ENCODE data around the gene BICD2.
A peak's percentile ranks its signal among the peaks of the same experiment; 100 is the strongest.

Gene BICD2

DNA sequence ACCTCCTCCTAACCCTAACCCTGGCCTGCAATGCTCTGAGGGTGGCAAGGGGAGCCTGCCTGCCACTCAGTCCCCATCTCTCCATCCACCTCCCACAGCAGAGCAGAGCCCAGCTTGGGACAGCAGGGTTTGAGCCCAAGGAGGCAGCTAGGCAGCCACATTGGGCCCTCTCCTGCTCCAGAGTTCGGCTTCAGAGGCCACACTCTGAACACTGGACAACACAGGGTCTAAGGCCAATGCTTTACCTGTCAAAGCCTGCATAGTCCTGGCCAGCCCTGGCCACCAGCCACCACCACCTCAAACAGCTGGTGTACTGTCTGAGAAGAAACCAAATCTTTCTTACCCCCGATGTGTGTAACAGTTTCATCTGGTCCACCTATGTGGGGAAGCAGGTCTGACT lies 5.2 kb downstream of the BICD2 start:
- H3K9me3 ChIP-seq (ENCODE audit: control insufficient read depth, low read length), result no peaks in the 10 kb centered on the region
- no peak overlapping the region for H3K9ac ChIP-seq (ENCODE audit: low read length)
- no peaks in the 10 kb centered on the region for H3K27me3 ChIP-seq (replicated peaks; ENCODE audit: control insufficient read depth, insufficient read depth, low read length)
- no peak for DNase-seq (ENCODE audit: low read depth)
- H3K4me1 ChIP-seq (ENCODE audit: control insufficient read depth, insufficient read depth, low read length), result peaks cover 20% of the 10 kb centered on the region
- H3K4me3 ChIP-seq (ENCODE audit: low read length), result no peak overlapping the region
- no peaks in the 10 kb centered on the region for H3K36me3 ChIP-seq (ENCODE audit: control insufficient read depth, insufficient read depth, low read length, severe bottlenecking)

DNA sequence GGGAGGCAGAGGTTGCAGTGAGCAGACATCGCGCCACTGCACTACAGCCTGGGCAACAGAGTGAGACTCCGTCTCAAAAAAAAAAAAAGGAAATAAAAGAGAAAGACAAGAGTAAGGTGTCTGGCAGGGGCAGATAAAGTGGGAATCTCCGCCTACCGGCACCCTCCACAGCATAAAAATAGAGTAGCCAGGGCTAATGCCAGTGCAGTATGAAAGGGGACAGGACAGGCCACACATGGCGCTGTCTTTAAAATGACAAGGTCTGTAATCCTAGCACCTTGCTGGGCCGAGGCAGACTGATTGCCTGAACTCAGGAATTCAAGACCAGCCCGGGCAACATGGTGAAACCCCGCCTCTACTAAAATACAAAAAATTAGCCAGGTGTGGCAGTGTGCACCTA lies 7.8 kb downstream of the BICD2 start:
- no peaks in the 10 kb centered on the region for H3K9me3 ChIP-seq (ENCODE audit: control insufficient read depth, low read length)
- no peak for DNase-seq (ENCODE audit: low read depth)
- H3K4me3 ChIP-seq (ENCODE audit: low read length), result no peak overlapping the region
- H3K9ac ChIP-seq (ENCODE audit: low read length), result no peak overlapping the region
- peaks cover 9% of the 10 kb centered on the region for H3K4me1 ChIP-seq (ENCODE audit: control insufficient read depth, insufficient read depth, low read length)
- H3K36me3 ChIP-seq (ENCODE audit: control insufficient read depth, insufficient read depth, low read length, severe bottlenecking), result no peaks in the 10 kb centered on the region
- H3K27me3 ChIP-seq (replicated peaks; ENCODE audit: control insufficient read depth, insufficient read depth, low read length), result no peaks in the 10 kb centered on the region

- Histone ChIP-seq H3K9ac (ENCODE audit: low read length) (no peak overlapping the region), H3K27me3 (replicated peaks; ENCODE audit: control insufficient read depth, insufficient read depth, low read length) (no peaks in the 10 kb centered on the region)
These were observed 10.4 kb downstream of the BICD2 start for GRCh38 chr9:92754091-92754745.

GRCh38 chr9:92752812-92753404 lies 11.7 kb downstream of the BICD2 start:
- Histone ChIP-seq H3K4me1 (ENCODE audit: control insufficient read depth, insufficient read depth, low read length) (peaks cover 25% of the 10 kb centered on the region), H3K9ac (ENCODE audit: low read length) (no peak overlapping the region), H3K36me3 (ENCODE audit: control insufficient read depth, insufficient read depth, low read length, severe bottlenecking) (no peaks in the 10 kb centered on the region), H3K9me3 (ENCODE audit: control insufficient read depth, low read length) (no peaks in the 10 kb centered on the region), H3K4me3 (ENCODE audit: low read length) (no peak overlapping the region), H3K27me3 (replicated peaks; ENCODE audit: control insufficient read depth, insufficient read depth, low read length) (no peaks in the 10 kb centered on the region)
- DNase-seq (ENCODE audit: low read depth), result no peak

More at GRCh38 chr9:92754091-92754745, 10.4 kb downstream of the BICD2 start:
- Histone ChIP-seq H3K36me3 (ENCODE audit: control insufficient read depth, insufficient read depth, low read length, severe bottlenecking) (no peaks in the 10 kb centered on the region), H3K4me1 (ENCODE audit: control insufficient read depth, insufficient read depth, low read length) (peaks cover 12% of the 10 kb centered on the region), H3K9me3 (ENCODE audit: control insufficient read depth, low read length) (no peaks in the 10 kb centered on the region), H3K4me3 (ENCODE audit: low read length) (no peak overlapping the region)
- DNase-seq (ENCODE audit: low read depth), result no peak

DNA sequence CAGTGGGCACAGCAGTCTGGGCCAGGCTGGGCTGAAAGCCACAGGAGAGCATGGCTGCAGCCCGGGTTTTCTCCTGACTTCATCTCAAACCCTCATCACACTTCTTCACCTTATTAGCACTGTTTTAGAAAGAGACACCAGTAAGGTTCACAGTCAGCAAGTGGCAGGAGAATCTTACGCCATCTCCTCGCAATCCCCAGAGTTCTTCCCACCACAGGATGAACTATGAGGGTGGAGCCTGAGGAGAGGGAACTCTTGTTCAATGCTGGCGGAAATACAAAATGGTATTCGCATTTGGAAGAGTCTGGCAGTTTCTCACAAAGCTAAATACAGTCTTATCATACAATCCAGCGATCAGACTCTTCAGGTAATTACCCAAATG lies 14.7 kb downstream of the BICD2 start:
- no peaks in the 10 kb centered on the region for H3K9me3 ChIP-seq (ENCODE audit: control insufficient read depth, low read length)
- H3K9ac ChIP-seq (ENCODE audit: low read length), result no peak overlapping the region
- no peaks in the 10 kb centered on the region for H3K27me3 ChIP-seq (replicated peaks; ENCODE audit: control insufficient read depth, insufficient read depth, low read length)
- peaks cover 42% of the 10 kb centered on the region for H3K4me1 ChIP-seq (ENCODE audit: control insufficient read depth, insufficient read depth, low read length)
- DNase-seq (ENCODE audit: low read depth), result no peak
- no peaks in the 10 kb centered on the region for H3K36me3 ChIP-seq (ENCODE audit: control insufficient read depth, insufficient read depth, low read length, severe bottlenecking)
- no peak overlapping the region for H3K4me3 ChIP-seq (ENCODE audit: low read length)

DNA sequence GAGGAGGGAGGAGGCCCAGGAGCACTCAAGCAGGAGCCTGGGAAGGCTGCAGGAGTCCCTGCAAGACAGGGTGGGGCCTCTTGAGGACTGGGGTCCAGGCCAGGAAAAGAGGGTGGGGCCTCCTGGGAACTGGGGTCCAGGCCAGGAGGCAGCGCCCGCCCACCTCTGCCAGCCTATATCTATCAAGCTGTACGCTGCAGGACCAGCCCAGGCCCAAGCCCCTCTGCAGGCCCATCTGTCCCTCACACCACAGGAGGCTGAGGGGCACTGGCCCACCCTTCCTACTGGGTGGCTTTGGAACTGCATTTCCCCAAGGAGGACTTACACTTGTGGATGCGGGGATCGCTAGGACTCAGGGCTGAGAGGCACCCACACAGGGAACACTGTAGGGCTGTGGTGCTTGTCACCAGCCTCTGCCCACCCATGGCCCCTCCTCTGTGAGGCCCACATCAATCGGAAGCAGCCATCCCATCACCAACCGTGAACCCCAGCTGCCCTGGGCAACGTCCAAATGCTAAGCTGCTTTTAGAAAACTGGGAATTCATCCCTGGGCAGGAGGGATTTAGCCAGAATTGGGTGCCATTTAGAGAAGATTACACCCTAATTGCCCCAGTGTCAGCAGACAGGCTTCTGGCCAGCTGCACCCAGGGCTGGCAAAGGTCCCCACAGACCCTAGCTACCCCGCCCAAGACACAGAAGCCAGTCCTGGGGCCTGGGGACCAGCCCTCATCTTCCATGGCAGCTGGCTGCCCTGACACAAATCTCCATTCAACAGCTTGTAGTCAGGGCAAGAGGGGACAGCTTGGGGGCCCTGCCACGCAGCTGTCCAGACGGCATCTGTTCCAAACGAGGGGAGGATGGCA lies 15.3 kb downstream of the BICD2 start:
- Histone ChIP-seq H3K27me3 (replicated peaks; ENCODE audit: control insufficient read depth, insufficient read depth, low read length) (no peaks in the 10 kb centered on the region), H3K9ac (ENCODE audit: low read length) (no peak overlapping the region), H3K9me3 (ENCODE audit: control insufficient read depth, low read length) (no peaks in the 10 kb centered on the region), H3K36me3 (ENCODE audit: control insufficient read depth, insufficient read depth, low read length, severe bottlenecking) (no peaks in the 10 kb centered on the region), H3K4me1 (ENCODE audit: control insufficient read depth, insufficient read depth, low read length) (peaks cover 42% of the 10 kb centered on the region), H3K4me3 (ENCODE audit: low read length) (no peak overlapping the region)
- no peak for DNase-seq (ENCODE audit: low read depth)

GRCh38 chr9:92748233-92748497 lies 16.5 kb downstream of the BICD2 start:
- no peak for DNase-seq (ENCODE audit: low read depth)
- no peaks in the 10 kb centered on the region for H3K27me3 ChIP-seq (replicated peaks; ENCODE audit: control insufficient read depth, insufficient read depth, low read length)
- no peak overlapping the region for H3K4me3 ChIP-seq (ENCODE audit: low read length)
- no peaks in the 10 kb centered on the region for H3K36me3 ChIP-seq (ENCODE audit: control insufficient read depth, insufficient read depth, low read length, severe bottlenecking)
- H3K9ac ChIP-seq (ENCODE audit: low read length), result no peak overlapping the region
- no peaks in the 10 kb centered on the region for H3K9me3 ChIP-seq (ENCODE audit: control insufficient read depth, low read length)
- peaks cover 42% of the 10 kb centered on the region for H3K4me1 ChIP-seq (ENCODE audit: control insufficient read depth, insufficient read depth, low read length)

DNA sequence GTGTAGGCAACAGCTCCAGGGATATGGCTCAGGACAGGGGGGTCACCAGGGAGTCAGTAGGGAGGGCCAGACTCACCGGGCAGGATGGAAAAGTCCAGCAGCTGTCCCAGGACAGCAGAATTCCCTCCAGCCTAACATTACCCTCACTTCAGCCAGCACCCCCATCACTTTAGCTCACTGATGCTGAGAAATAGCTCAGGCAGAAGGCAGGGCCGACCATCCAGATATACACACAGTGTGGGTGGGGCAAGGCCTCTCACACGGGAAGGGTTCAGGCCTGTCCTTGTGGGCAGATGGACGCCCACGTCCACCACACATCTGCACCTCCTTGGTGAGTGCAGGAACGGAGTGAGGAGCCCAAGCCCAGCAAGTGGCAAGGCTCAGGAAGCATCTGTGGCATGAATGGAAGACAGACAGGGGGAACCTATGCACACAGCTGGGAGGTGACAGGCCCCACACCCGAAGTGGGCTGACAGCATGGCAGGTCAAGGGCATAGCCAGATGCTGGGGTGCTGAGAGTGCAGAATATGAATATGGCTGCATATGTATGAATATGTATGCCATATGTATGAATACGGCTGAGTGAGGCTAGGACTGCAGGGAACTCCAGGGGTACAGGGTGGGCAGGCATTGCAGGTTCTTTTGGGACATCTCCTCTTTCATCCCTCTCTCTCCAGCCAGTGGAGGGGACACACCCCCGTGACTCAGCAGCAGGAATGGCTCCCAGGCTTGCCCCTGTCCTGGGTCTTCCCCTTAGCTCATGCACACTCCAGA lies 17.0 kb downstream of the BICD2 start:
- H3K9me3 ChIP-seq (ENCODE audit: control insufficient read depth, low read length), result no peaks in the 10 kb centered on the region
- H3K4me1 ChIP-seq (ENCODE audit: control insufficient read depth, insufficient read depth, low read length), result peaks cover 42% of the 10 kb centered on the region
- no peak overlapping the region for H3K9ac ChIP-seq (ENCODE audit: low read length)
- H3K36me3 ChIP-seq (ENCODE audit: control insufficient read depth, insufficient read depth, low read length, severe bottlenecking), result no peaks in the 10 kb centered on the region
- H3K27me3 ChIP-seq (replicated peaks; ENCODE audit: control insufficient read depth, insufficient read depth, low read length), result no peaks in the 10 kb centered on the region
- peak; percentile 42 for DNase-seq (ENCODE audit: low read depth)
- H3K4me3 ChIP-seq (ENCODE audit: low read length), result no peak overlapping the region

DNA sequence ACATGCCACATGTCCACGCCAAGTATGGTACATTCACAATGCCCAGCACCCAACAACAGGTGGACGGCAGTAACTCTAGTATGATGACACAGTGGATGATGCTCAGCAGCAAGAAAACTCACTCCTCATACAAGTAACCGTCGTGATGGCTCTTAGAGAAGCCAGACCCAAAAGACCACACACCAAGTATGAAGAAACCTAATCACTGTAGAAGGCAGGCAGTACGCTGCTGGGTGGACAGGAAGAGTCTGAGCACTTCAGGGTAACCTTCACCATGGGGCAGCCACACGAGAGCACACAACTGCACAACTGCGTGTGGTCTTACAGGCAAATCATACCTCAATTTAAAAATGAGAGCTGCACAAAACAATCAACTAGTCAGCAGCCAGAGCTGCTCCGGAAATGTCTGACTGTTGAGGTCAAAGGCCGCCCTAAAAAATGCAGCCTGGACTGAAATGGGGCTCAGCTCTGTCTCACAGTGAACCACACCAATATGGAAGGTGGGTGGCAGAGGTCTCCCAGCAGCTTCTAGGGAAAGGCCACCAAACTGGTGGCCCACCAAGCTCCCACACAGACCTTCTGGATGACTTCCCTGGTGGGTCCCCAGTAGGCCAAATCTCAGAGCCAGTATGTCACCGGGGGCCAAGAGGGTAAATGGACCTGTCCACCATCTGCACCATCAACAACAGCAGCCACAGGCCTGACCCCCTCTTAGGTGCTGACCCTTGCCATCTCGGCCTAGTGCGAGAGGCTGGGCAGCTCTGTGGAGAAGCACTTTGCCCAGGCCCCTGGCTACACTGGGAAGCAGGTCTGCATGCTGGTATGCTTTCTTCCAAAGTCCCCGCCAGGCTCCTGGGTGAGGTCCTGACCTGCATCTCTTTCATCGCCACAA lies 17.8 kb downstream of the BICD2 start:
- DNase-seq (ENCODE audit: low read depth), result peak; percentile 29
- Histone ChIP-seq H3K36me3 (ENCODE audit: control insufficient read depth, insufficient read depth, low read length, severe bottlenecking) (no peaks in the 10 kb centered on the region), H3K4me3 (ENCODE audit: low read length) (peak overlapping the region; percentile 44), H3K9me3 (ENCODE audit: control insufficient read depth, low read length) (no peaks in the 10 kb centered on the region), H3K4me1 (ENCODE audit: control insufficient read depth, insufficient read depth, low read length) (peaks cover 42% of the 10 kb centered on the region), H3K9ac (ENCODE audit: low read length) (no peak overlapping the region), H3K27me3 (replicated peaks; ENCODE audit: control insufficient read depth, insufficient read depth, low read length) (no peaks in the 10 kb centered on the region)

GRCh38 chr9:92745881-92746280 lies 18.8 kb downstream of the BICD2 start:
- Histone ChIP-seq H3K9ac (ENCODE audit: low read length) (no peak overlapping the region), H3K36me3 (ENCODE audit: control insufficient read depth, insufficient read depth, low read length, severe bottlenecking) (no peaks in the 10 kb centered on the region), H3K9me3 (ENCODE audit: control insufficient read depth, low read length) (no peaks in the 10 kb centered on the region), H3K4me3 (ENCODE audit: low read length) (no peak overlapping the region), H3K4me1 (ENCODE audit: control insufficient read depth, insufficient read depth, low read length) (peaks cover 43% of the 10 kb centered on the region), H3K27me3 (replicated peaks; ENCODE audit: control insufficient read depth, insufficient read depth, low read length) (no peaks in the 10 kb centered on the region)
- DNase-seq (ENCODE audit: low read depth), result no peak

All from adipocyte (in vitro differentiated cells).